Suprapubic skin (tissue), 4 donors: Measurements from ENCODE around the gene MUC6. TPM values are rescaled to one million over a fixed set of nuclear protein-coding genes. Genes with fewer than 3 reads are reported as not detected.

Source experiments
- DNase-seq, 2 donors: peaks; one replicate each; pipeline ENCODE4 v3.0.0-alpha.2; 2019; ENCODE audit warnings: low spot score in 2 of 2
- H3K27ac ChIP-seq: fragments of 200-600 bp; sonication (generic); one replicate; pipeline ENCODE4 v1.5.1; 2019
- H3K27me3 ChIP-seq: fragments of 200-600 bp; sonication (generic); one replicate; pipeline ENCODE4 v1.5.1; 2019
- H3K36me3 ChIP-seq: fragments of 200-600 bp; sonication (generic); one replicate; pipeline ENCODE4 v1.5.1; 2019
- H3K4me1 ChIP-seq: fragments of 200-600 bp; sonication (generic); one replicate; pipeline ENCODE4 v1.5.1; 2019
- H3K4me3 ChIP-seq: fragments of 200-600 bp; sonication (generic); one replicate; pipeline ENCODE4 v1.5.1; 2019; ENCODE audit warnings: mild to moderate bottlenecking
- H3K9me3 ChIP-seq: fragments of 200-600 bp; sonication (generic); one replicate; pipeline ENCODE4 v1.5.1; 2019
- CTCF ChIP-seq, 2 donors: fragments of 200-600 bp in 1 of 2; fragments of 450-650 bp in 1 of 2; sonication (generic) in 1 of 2; IDR thresholded peaks; one replicate each; pipeline ENCODE4 v1.5.1; 2016 to 2019; ENCODE audit warnings: antibody characterized with exemption in 2 of 2, mild to moderate bottlenecking in 1 of 2, moderate library complexity in 1 of 2
- EP300 ChIP-seq: sonication (generic); formaldehyde crosslinking; IDR thresholded peaks from one replicate; pipeline ENCODE4 v1.6.1; 2017; ENCODE audit warnings: antibody characterized with exemption
- POLR2A ChIP-seq, 2 donors: fragments of 450-650 bp; IDR thresholded peaks; one replicate each; pipeline ENCODE4 v1.6.1; 2017; ENCODE audit warnings: antibody characterized with exemption in 2 of 2, mild to moderate bottlenecking in 2 of 2, moderate library complexity in 2 of 2
- POLR2AphosphoS5 ChIP-seq, 3 donors: sonication (generic); formaldehyde crosslinking; IDR thresholded peaks; one replicate each; pipeline ENCODE4 v1.6.1; 2017; ENCODE audit warnings: antibody characterized with exemption in 3 of 3
- WGBS: methylation state at CpG from one replicate; pipeline ENCODE4 v1.1.5; 2018; 5-methylcytosine and 5-hydroxymethylcytosine counted together
- total RNA-seq, 4 donors: library from RNA; depleted of rRNA; stranded (reverse); fragments of >200 nt; gene quantifications; one replicate each; pipeline ENCODE4 v1.1.0, GENCODE V29; 2016

The MUC6 gene
- total RNA-seq, 4 donors from 2014 or later, result 0.04 TPM; not detected in 3

- Histone ChIP-seq H3K36me3 (peaks cover 53% of the 10 kb centered on the region), H3K9me3 (no peaks in the 10 kb centered on the region), H3K27me3 (no peaks in the 10 kb centered on the region), H3K4me3 (no peak overlapping the region), H3K4me1 (peaks cover 24% of the 10 kb centered on the region), H3K27ac (no peak overlapping the region)
- TF ChIP-seq EP300 (no peak), CTCF (IDR thresholded peaks at IDR 0.05) (no peak), POLR2A (IDR thresholded peaks at IDR 0.05) (no peak), POLR2AphosphoS5 (IDR thresholded peaks at IDR 0.05) (no peak)
- DNase-seq, result no peak
- WGBS, result 94% methylated on average over 25 of the region's 26 CpGs
These were observed 63.9 kb downstream of the MUC6 start for GRCh38 chr11:972523-973211.

- peaks cover 26% of the 10 kb centered on the region for H3K4me1 ChIP-seq
- no peaks in the 10 kb centered on the region for H3K9me3 ChIP-seq
- no peak overlapping the region for H3K27ac ChIP-seq
- H3K27me3 ChIP-seq, result no peaks in the 10 kb centered on the region
- TF ChIP-seq POLR2AphosphoS5 (IDR thresholded peaks at IDR 0.05) (no peak), EP300 (no peak), CTCF (IDR thresholded peaks at IDR 0.05) (no peak), POLR2A (IDR thresholded peaks at IDR 0.05) (no peak)
- DNase-seq, result no peak
- WGBS, result 95% methylated on average over 19 of the region's 31 CpGs
- no peak overlapping the region for H3K4me3 ChIP-seq
- peaks cover 44% of the 10 kb centered on the region for H3K36me3 ChIP-seq
These were observed 64.7 kb downstream of the MUC6 start for GRCh38 chr11:971731-972365.

- no peak for DNase-seq
- Histone ChIP-seq H3K27ac (no peak overlapping the region), H3K9me3 (no peaks in the 10 kb centered on the region), H3K36me3 (peaks cover 41% of the 10 kb centered on the region), H3K27me3 (no peaks in the 10 kb centered on the region), H3K4me3 (no peak overlapping the region), H3K4me1 (peaks cover 26% of the 10 kb centered on the region)
- 80% methylated on average over 12 of the region's 12 CpGs for WGBS
- TF ChIP-seq POLR2A (IDR thresholded peaks at IDR 0.05), result no peak
- no peak for TF ChIP-seq CTCF (IDR thresholded peaks at IDR 0.05)
- TF ChIP-seq POLR2AphosphoS5 (IDR thresholded peaks at IDR 0.05), result no peak
- no peak for TF ChIP-seq EP300
These were observed 65.3 kb downstream of the MUC6 start for GRCh38 chr11:971092-971690.

- H3K27ac ChIP-seq, result no peak overlapping the region
- TF ChIP-seq POLR2AphosphoS5 (IDR thresholded peaks at IDR 0.05) (no peak), POLR2A (IDR thresholded peaks at IDR 0.05) (no peak), EP300 (no peak), CTCF (IDR thresholded peaks at IDR 0.05) (no peak)
- 89% methylated on average over 22 of the region's 26 CpGs for WGBS
- DNase-seq, result no peak
- no peak overlapping the region for H3K4me3 ChIP-seq
- H3K9me3 ChIP-seq, result no peaks in the 10 kb centered on the region
- H3K27me3 ChIP-seq, result no peaks in the 10 kb centered on the region
- H3K4me1 ChIP-seq, result peaks cover 27% of the 10 kb centered on the region
- peaks cover 40% of the 10 kb centered on the region for H3K36me3 ChIP-seq
These were observed 66.1 kb downstream of the MUC6 start for GRCh38 chr11:970319-970871.

GRCh38 chr11:969651-970205, 66.8 kb downstream of the MUC6 start:
- DNase-seq, result no peak
- H3K36me3 ChIP-seq, result peaks cover 37% of the 10 kb centered on the region
- H3K4me3 ChIP-seq, result no peak overlapping the region
- no peaks in the 10 kb centered on the region for H3K27me3 ChIP-seq
- no peak overlapping the region for H3K27ac ChIP-seq
- no peaks in the 10 kb centered on the region for H3K9me3 ChIP-seq
- WGBS, result 84% methylated on average over 9 of the region's 9 CpGs
- TF ChIP-seq POLR2A (IDR thresholded peaks at IDR 0.05) (no peak), EP300 (no peak), POLR2AphosphoS5 (IDR thresholded peaks at IDR 0.05) (no peak), CTCF (IDR thresholded peaks at IDR 0.05) (no peak)
- H3K4me1 ChIP-seq, result peaks cover 27% of the 10 kb centered on the region
